ENCODE data around the gene ZNF595.

GRCh38 chr4:120616-121015, 67.5 kb downstream of the ZNF595 start:
- TF ChIP-seq CTCF (IDR thresholded peaks at IDR 0.05) (no peak), POLR2AphosphoS5 (IDR thresholded peaks at IDR 0.05; ENCODE audit: low read depth, low read length) (no peak), REST (IDR thresholded peaks at IDR 0.05; ENCODE audit: insufficient read depth in 1 of 2, low read depth in 2 of 2, low read length in 1 of 2) (no peak), SIN3A (IDR thresholded peaks at IDR 0.05; ENCODE audit: borderline replicate concordance, insufficient read depth, low read depth, low read length) (no peak), TCF7L2 (IDR thresholded peaks at IDR 0.05; ENCODE audit: low read depth, low read length) (no peak)
